Bronchial epithelial cell (primary cell): Measurements from ENCODE around the gene INPPL1. TPM values are rescaled to one million over a fixed set of nuclear protein-coding genes. Genes with fewer than 3 reads are reported as not detected.

Experiments used
- DNase-seq: peaks from one replicate; pipeline ENCODE4 v3.0.0-alpha.2; 2010; ENCODE audit warnings: low read depth
- FAIRE-seq: peaks from 2 replicates; lab custom pipeline; 2011; peaks lifted over from hg19 to GRCh38; lab: Jason Lieb, UNC
- H3K27me3 ChIP-seq: 2 replicates; pipeline ENCODE4 v1.5.1; 2011; ENCODE audit warnings: low read length; ENCODE audit not compliant: control insufficient read depth, insufficient read depth
- H3K36me3 ChIP-seq: 2 replicates; pipeline ENCODE4 v1.5.1; 2011; ENCODE audit warnings: low read length; ENCODE audit not compliant: control insufficient read depth, insufficient read depth
- H3K4me3 ChIP-seq: 2 replicates; pipeline ENCODE4 v1.5.1; 2011; ENCODE audit warnings: mild to moderate bottlenecking, low read depth, low read length, control low read depth
- total RNA-seq: library from RNA; depleted of rRNA; stranded (reverse); fragments of >200 nt; gene quantifications from 2 replicates; pipeline ENCODE4 v1.2.1, GENCODE V29; 2014
- TF ChIP-seq, protein P1 (sequence below): IDR thresholded peaks from 2 replicates; pipeline ENCODE4 v1.5.1; 2011; ENCODE audit warnings: mild to moderate bottlenecking, moderate library complexity, low read length, control low read depth, inconsistent platforms; ENCODE audit not compliant: insufficient read depth, severe bottlenecking

Gene INPPL1
- total RNA-seq, 1 donor from 2014 or later: 12.6 TPM

DNA sequence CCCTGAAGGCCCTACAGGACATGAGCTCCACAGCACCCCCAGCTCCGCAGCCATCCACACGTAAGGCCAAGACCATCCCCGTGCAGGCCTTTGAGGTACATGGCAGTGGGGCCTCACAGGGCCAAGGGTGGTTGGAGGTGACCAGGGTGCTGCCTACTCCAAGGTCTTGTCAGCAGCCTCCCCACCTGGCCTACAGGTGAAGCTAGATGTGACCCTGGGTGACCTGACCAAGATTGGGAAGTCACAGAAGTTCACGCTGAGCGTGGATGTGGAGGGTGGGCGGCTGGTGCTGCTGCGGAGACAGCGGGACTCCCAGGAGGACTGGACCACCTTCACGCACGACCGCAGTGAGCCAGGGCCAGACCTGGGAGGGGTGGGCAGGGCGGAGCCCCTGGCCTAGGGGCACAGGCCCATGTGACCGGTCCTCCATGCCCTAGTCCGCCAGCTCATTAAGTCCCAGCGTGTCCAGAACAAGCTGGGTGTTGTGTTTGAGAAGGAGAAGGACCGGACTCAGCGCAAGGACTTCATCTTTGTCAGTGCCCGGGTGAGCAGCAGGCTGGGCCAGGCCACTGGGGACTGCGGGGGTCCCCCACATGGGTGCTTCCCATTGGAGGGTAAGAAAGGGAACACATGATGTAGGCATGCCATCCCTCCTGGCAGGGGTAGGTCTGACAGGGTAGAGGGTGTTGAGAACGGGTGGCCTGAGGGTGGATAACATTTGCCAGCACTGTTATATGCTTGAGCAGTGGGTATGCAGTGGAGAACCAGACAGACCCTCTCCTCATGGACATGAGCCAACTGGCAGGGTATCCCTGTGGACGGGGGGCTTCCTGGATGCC, 5.6 kb downstream of the INPPL1 start:
- FAIRE-seq (no peak), DNase-seq (no peak)
- Histone ChIP-seq H3K4me3 (no peak overlapping the region), H3K36me3 (peaks cover 72% of the 10 kb centered on the region), H3K27me3 (no peaks in the 10 kb centered on the region)
- TF ChIP-seq, protein P1, sequence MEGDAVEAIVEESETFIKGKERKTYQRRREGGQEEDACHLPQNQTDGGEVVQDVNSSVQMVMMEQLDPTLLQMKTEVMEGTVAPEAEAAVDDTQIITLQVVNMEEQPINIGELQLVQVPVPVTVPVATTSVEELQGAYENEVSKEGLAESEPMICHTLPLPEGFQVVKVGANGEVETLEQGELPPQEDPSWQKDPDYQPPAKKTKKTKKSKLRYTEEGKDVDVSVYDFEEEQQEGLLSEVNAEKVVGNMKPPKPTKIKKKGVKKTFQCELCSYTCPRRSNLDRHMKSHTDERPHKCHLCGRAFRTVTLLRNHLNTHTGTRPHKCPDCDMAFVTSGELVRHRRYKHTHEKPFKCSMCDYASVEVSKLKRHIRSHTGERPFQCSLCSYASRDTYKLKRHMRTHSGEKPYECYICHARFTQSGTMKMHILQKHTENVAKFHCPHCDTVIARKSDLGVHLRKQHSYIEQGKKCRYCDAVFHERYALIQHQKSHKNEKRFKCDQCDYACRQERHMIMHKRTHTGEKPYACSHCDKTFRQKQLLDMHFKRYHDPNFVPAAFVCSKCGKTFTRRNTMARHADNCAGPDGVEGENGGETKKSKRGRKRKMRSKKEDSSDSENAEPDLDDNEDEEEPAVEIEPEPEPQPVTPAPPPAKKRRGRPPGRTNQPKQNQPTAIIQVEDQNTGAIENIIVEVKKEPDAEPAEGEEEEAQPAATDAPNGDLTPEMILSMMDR: no peak

DNA sequence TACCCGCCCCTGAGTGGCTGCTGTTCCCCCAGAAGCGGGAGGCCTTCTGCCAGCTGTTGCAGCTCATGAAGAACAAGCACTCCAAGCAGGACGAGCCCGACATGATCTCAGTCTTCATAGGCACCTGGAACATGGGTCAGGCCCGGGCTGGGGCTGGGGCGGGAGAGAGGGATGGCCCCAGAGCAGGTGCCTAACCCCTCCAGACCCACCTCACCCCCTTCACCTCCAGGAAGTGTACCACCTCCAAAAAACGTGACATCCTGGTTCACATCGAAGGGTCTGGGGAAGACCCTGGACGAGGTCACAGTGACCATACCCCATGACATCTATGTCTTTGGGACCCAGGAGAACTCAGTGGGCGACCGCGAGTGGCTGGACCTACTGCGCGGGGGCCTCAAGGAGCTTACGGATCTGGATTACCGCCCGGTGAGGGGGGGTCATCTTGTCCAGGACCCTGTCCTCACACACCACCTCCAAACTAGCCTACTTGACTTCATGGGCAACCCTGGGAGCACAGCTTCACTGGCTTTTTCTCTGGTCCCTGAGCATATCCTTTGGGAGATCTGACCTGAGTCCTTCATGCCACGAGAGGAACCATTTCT, 6.3 kb downstream of the INPPL1 start:
- H3K36me3 ChIP-seq: peaks cover 79% of the 10 kb centered on the region

DNA sequence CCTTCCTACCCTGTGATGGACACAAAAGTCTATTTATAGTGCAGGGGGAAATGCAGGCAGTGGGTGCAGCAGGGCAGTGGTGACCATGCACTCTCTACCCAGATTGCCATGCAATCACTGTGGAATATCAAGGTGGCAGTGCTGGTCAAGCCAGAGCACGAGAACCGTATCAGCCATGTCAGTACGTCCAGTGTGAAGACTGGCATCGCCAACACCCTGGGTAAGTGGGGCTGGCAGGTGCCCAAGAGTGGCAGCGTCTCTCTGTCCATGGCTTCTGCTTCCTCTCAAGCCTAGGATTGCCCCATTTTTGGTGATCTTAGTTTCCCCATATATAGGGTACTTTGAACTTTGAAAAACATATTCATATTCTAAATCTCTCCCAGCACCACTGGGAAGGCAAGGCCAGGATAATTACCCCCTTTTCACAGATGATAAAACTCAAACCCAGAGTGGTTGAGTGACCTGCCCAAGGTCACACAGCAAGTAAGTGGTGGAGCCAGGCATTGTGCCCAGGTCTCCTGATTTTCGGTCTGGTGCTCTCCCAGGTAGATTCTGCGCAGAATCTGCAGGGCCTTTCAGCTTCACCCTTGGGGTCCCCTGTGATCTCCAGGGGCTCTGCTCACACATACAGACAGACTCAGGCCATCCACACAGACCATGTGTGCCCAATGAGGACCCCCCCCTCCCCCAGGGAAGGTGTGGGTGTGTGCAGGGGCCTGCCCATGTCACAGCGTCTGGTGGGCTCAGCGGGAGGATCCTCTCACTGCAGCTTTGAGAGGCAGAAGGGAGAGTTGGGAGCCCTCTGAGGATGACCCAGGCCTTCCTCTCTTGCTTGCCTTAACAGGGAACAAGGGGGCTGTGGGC, 7.1 kb downstream of the INPPL1 start:
- TF ChIP-seq, protein P1: no peak
- Histone ChIP-seq H3K4me3 (no peak overlapping the region), H3K36me3 (peaks cover 80% of the 10 kb centered on the region), H3K27me3 (no peaks in the 10 kb centered on the region)
- no peak for FAIRE-seq
- no peak for DNase-seq

More for the DNA sequence above, 6.3 kb downstream of the INPPL1 start:
- TF ChIP-seq, protein P1: no peak
- DNase-seq: no peak
- Histone ChIP-seq H3K4me3 (no peak overlapping the region), H3K27me3 (no peaks in the 10 kb centered on the region)
- no peak for FAIRE-seq

DNA sequence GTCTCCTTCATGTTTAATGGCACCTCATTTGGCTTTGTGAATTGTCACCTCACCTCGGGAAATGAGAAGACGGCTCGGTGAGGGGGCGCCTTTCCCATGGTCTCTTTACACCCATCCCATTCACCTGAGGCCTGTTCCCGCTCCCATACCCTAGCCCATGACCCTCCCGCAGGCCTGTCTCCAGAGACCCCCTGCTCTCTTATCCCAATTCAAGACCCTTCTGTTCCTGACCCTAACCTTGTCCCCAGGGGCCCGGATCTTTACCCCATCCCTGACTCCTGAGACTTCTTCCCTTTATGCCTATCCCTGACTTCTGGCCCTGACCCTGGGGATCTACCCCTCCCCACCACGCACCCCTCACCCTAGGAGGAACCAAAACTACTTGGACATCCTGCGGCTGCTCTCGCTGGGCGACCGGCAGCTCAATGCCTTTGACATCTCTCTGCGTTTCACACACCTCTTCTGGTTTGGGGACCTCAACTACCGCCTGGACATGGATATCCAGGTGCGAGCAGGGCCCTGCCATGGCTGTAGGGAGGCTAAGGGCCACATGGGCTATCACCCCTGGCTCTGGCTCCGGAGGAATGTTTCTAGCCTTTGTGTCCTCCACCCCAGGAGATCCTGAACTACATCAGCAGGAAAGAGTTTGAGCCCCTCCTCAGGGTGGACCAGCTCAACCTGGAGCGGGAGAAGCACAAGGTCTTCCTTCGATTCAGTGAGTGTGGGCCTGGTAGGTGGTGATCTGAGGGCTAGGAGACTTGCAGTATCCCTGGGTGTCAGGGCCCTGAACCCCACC, 7.9 kb downstream of the INPPL1 start:
- FAIRE-seq (no peak), DNase-seq (no peak)
- TF ChIP-seq, protein P1: no peak
- H3K36me3 ChIP-seq: peaks cover 82% of the 10 kb centered on the region
- H3K4me3 ChIP-seq: no peak overlapping the region
- H3K27me3 ChIP-seq: no peaks in the 10 kb centered on the region

DNA sequence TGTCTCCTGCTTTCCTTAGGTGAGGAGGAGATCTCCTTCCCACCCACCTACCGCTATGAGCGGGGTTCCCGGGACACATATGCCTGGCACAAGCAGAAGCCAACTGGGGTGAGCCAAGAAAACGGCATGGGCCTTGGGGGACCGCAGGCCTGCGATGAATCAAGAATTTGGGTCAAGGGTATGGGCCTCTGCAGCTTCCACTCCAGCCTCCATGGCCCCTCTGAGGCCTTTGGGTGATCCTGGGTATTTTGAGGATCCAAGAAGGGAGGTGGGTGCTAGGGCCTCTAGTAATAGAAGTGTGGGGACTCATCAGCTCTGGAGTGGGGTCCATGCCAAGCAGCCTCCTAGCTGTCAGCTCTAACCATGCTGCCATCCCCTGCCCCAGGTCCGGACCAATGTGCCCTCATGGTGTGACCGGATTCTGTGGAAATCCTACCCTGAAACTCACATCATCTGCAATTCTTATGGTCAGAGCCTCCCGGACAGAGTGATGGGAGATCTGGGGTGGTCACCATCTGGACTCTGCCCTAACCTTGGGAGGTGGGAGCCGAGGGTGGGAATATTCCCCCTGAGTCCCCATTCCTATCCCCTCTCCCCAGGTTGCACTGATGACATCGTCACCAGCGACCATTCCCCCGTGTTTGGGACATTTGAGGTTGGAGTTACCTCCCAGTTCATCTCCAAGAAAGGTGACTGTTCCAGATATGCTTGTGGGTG, 8.6 kb downstream of the INPPL1 start:
- Histone ChIP-seq H3K36me3 (peaks cover 81% of the 10 kb centered on the region), H3K27me3 (no peaks in the 10 kb centered on the region), H3K4me3 (no peak overlapping the region)
- DNase-seq (no peak), FAIRE-seq (no peak)
- TF ChIP-seq, protein P1: no peak
